Measurements from ENCODE around the gene MRPL10.

- TF ChIP-seq POLR2A (IDR thresholded peaks at IDR 0.05) (no peak), CTCF (IDR thresholded peaks at IDR 0.05 in 8 of 11, conservative IDR thresholded peaks at IDR 0.05 in 3 of 11) (no peak), POLR2AphosphoS5 (IDR thresholded peaks at IDR 0.05) (no peak)
These were observed 46.2 kb upstream of the MRPL10 start for GRCh38 chr17:47877368-47878034.
